Fibroblast of peridontal ligament (primary cell): ENCODE data around the gene MROH2A.

ENCODE experiments used
- DNase-seq: peaks from one replicate; pipeline ENCODE4 v3.0.0-alpha.2; 2010; ENCODE audit errors: extremely low read depth

MROH2A gene

GRCh38 chr2:233837694-233838229, 59.6 kb downstream of the MROH2A start:
- peak; percentile 47 for DNase-seq

- DNase-seq = no peak
Measured at GRCh38 chr2:233838251-233838650, 60.1 kb downstream of the MROH2A start.

GRCh38 chr2:233838726-233839446, 60.8 kb downstream of the MROH2A start:
- DNase-seq = no peak

- no peak for DNase-seq
Measured at GRCh38 chr2:233839447-233839820, 61.3 kb downstream of the MROH2A start.

GRCh38 chr2:233840520-233840919, 62.4 kb downstream of the MROH2A start:
- DNase-seq = no peak

GRCh38 chr2:233841183-233841582, 63.1 kb downstream of the MROH2A start:
- DNase-seq = no peak

GRCh38 chr2:233844064-233844807, 66.1 kb downstream of the MROH2A start:
- DNase-seq = no peak

GRCh38 chr2:233844836-233845235, 66.7 kb downstream of the MROH2A start:
- no peak for DNase-seq

GRCh38 chr2:233845301-233846060, 67.4 kb downstream of the MROH2A start:
- DNase-seq = no peak

- DNase-seq = no peak
Measured at GRCh38 chr2:233846387-233847247, 68.5 kb downstream of the MROH2A start.

- no peak for DNase-seq
Measured at GRCh38 chr2:233847248-233847898, 69.2 kb downstream of the MROH2A start.

- no peak for DNase-seq
Measured at GRCh38 chr2:233848276-233848675, 70.1 kb downstream of the MROH2A start.

GRCh38 chr2:233849607-233850271, 71.6 kb downstream of the MROH2A start:
- DNase-seq = no peak

- DNase-seq = no peak
Measured at GRCh38 chr2:233850745-233851144, 72.6 kb downstream of the MROH2A start.

- no peak for DNase-seq
Measured at GRCh38 chr2:233851169-233851568, 73.0 kb downstream of the MROH2A start.

- no peak for DNase-seq
Measured at GRCh38 chr2:233852056-233852455, 73.9 kb downstream of the MROH2A start.

GRCh38 chr2:233853353-233853752, 75.2 kb downstream of the MROH2A start:
- no peak for DNase-seq

- DNase-seq = no peak
Measured at GRCh38 chr2:233853883-233854240, 75.7 kb downstream of the MROH2A start.

- peak; percentile 94 for DNase-seq
Measured at GRCh38 chr2:233854241-233854981, 76.3 kb downstream of the MROH2A start, which contains the start of gene HJURP. Gene HJURP (minus strand): TSS chr2:233854535. CDS start chr2:233854500, 35 bp downstream.

GRCh38 chr2:233855345-233855744, 77.2 kb downstream of the MROH2A start:
- no peak for DNase-seq
